ENCODE measurements around the gene SH3RF2. TPM values are rescaled to one million over a fixed set of nuclear protein-coding genes. Genes with fewer than 3 reads are reported as not detected.

Gene SH3RF2
- total RNA-seq, 2 experiments from 2014 or later, result not detected

DNA sequence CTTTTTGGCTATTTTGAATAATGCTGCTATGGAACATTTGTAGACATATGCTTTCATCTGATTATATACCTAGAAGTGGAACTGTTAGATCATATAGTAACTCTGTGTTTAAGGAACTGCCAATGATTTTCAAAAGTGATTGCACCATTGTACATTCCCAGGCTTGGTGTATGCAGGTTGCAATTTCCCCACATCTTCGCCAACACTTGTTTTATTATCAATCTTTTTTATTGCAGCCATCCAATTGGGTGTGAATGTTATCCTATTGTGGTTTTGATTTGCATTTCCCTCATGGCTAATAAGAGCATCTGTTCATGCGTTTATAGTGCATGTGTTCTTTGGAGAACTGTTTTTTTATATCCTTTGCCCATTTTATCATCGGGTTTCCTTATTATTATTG lies 87.7 kb downstream of the SH3RF2 start:
- TF ChIP-seq, protein P1, sequence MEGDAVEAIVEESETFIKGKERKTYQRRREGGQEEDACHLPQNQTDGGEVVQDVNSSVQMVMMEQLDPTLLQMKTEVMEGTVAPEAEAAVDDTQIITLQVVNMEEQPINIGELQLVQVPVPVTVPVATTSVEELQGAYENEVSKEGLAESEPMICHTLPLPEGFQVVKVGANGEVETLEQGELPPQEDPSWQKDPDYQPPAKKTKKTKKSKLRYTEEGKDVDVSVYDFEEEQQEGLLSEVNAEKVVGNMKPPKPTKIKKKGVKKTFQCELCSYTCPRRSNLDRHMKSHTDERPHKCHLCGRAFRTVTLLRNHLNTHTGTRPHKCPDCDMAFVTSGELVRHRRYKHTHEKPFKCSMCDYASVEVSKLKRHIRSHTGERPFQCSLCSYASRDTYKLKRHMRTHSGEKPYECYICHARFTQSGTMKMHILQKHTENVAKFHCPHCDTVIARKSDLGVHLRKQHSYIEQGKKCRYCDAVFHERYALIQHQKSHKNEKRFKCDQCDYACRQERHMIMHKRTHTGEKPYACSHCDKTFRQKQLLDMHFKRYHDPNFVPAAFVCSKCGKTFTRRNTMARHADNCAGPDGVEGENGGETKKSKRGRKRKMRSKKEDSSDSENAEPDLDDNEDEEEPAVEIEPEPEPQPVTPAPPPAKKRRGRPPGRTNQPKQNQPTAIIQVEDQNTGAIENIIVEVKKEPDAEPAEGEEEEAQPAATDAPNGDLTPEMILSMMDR (IDR thresholded peaks at IDR 0.05), result no peak
- Mint-ChIP-seq H3K36me3 (ENCODE audit: low read depth) (no peaks in the 10 kb centered on the region), H3K27ac (no peak overlapping the region), H3K9me3 (no peaks in the 10 kb centered on the region), H3K27me3 (peaks cover 9% of the 10 kb centered on the region), H3K4me1 (ENCODE audit: low read depth) (no peaks in the 10 kb centered on the region), H3K4me3 (no peak overlapping the region)
- DNase-seq (no peak), ATAC-seq (no peak)
- intact Hi-C loops (cut with micrococcal nuclease), result no loop called here
- POLR2A ChIA-PET, result no interaction called here
- CTCF ChIA-PET, result no interaction called here

DNA sequence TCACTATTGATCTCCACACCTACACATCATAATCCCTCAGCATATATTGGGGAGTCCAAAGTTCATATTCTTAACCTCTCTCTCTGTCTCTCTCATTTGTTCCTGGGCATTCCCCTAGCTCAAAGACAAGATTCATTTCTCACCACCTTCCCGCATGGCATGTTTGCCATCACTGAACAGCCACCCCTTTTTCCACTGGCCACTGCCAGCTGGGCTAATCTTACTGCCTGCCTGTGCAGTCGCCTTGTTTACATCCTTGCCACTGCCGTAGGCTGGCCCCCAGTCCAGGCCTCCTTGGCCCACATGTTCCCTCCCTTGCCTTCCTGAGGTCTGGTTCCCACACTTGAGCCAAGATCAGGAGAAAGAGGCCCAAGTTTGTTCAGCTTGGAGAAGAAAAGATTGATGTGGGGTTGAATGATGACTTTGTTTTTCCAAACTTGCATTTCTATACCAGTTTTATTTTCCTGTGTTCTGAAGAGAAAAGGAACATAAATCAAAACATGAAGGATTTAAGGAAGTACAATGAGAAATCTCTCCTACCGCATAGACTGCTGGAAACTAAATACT lies 88.8 kb downstream of the SH3RF2 start:
- ChIA-PET POLR2A (no interaction called here), CTCF (no interaction called here)
- TF ChIP-seq, protein P1 (IDR thresholded peaks at IDR 0.05), result no peak
- ATAC-seq (no peak), DNase-seq (no peak)
- Mint-ChIP-seq H3K27me3 (peaks cover 9% of the 10 kb centered on the region), H3K9me3 (no peaks in the 10 kb centered on the region), H3K4me3 (no peak overlapping the region), H3K27ac (no peak overlapping the region), H3K36me3 (ENCODE audit: low read depth) (no peaks in the 10 kb centered on the region), H3K4me1 (ENCODE audit: low read depth) (no peaks in the 10 kb centered on the region)
- intact Hi-C loops (cut with micrococcal nuclease), result no loop called here

GRCh38 chr5:146025681-146026080 lies 89.3 kb downstream of the SH3RF2 start:
- ATAC-seq (no peak), DNase-seq (no peak)
- Mint-ChIP-seq H3K27ac (no peak overlapping the region), H3K9me3 (no peaks in the 10 kb centered on the region), H3K4me1 (ENCODE audit: low read depth) (no peaks in the 10 kb centered on the region), H3K27me3 (peaks cover 9% of the 10 kb centered on the region), H3K4me3 (no peak overlapping the region), H3K36me3 (ENCODE audit: low read depth) (no peaks in the 10 kb centered on the region)
- intact Hi-C loops (cut with micrococcal nuclease), result no loop called here
- ChIA-PET CTCF (no interaction called here), POLR2A (no interaction called here)
- TF ChIP-seq, protein P1 (IDR thresholded peaks at IDR 0.05), result no peak

GRCh38 chr5:146026307-146027010 lies 90.1 kb downstream of the SH3RF2 start:
- intact Hi-C loops (cut with micrococcal nuclease), result no loop called here
- Mint-ChIP-seq H3K27ac (no peak overlapping the region), H3K4me3 (no peak overlapping the region), H3K9me3 (no peaks in the 10 kb centered on the region), H3K4me1 (ENCODE audit: low read depth) (no peaks in the 10 kb centered on the region), H3K27me3 (peaks cover 9% of the 10 kb centered on the region), H3K36me3 (ENCODE audit: low read depth) (no peaks in the 10 kb centered on the region)
- TF ChIP-seq, protein P1 (IDR thresholded peaks at IDR 0.05), result no peak
- ChIA-PET POLR2A (no interaction called here), CTCF (interaction anchor here (1.3 kb wide), 1 partner anchor 14 kb away, joined by 5 read pairs; no protein-coding TSS in a partner anchor)
- DNase-seq (no peak), ATAC-seq (no peak)

- ChIA-PET POLR2A (no interaction called here), CTCF (no interaction called here)
- H3K4me3 Mint-ChIP-seq, result no peak overlapping the region
- H3K36me3 Mint-ChIP-seq (ENCODE audit: low read depth), result no peaks in the 10 kb centered on the region
- no peaks in the 10 kb centered on the region for H3K9me3 Mint-ChIP-seq
- no peak overlapping the region for H3K27ac Mint-ChIP-seq
- H3K27me3 Mint-ChIP-seq, result peaks cover 9% of the 10 kb centered on the region
- TF ChIP-seq, protein P1 (IDR thresholded peaks at IDR 0.05), result no peak
- intact Hi-C loops (cut with micrococcal nuclease), result no loop called here
- DNase-seq, result no peak
- ATAC-seq, result no peak
- H3K4me1 Mint-ChIP-seq (ENCODE audit: low read depth), result no peaks in the 10 kb centered on the region
These were observed 91.4 kb downstream of the SH3RF2 start for GRCh38 chr5:146027751-146028150.

Data from activated CD8-positive, alpha-beta T cell treated with anti-CD3 and anti-CD28 coated beads for 36 hours (primary cell).